HG03066 (cell line): ENCODE results near the gene SLC8B1.

Experiments used
- ATAC-seq: cut with Tn5 transposase; IDR thresholded peaks from one replicate; pipeline ENCODE4 v1.9.1; 2021; ENCODE audit warnings: low read depth; ENCODE audit not compliant: unreplicated experiment

Gene SLC8B1

GRCh38 chr12:113325916-113326315 is 9.0 kb downstream of the SLC8B1 start:
- ATAC-seq, result no peak

GRCh38 chr12:113322343-113322742 is 12.6 kb downstream of the SLC8B1 start:
- no peak for ATAC-seq

- no peak for ATAC-seq
These were observed 14.5 kb downstream of the SLC8B1 start for GRCh38 chr12:113320401-113320800.

- ATAC-seq, result no peak
These were observed 15.8 kb downstream of the SLC8B1 start for GRCh38 chr12:113318900-113319628.

- no peak for ATAC-seq
These were observed 16.8 kb downstream of the SLC8B1 start for GRCh38 chr12:113318046-113318656.

- ATAC-seq, result no peak
These were observed 17.8 kb downstream of the SLC8B1 start for GRCh38 chr12:113317122-113317521.

GRCh38 chr12:113316155-113316554 is 18.8 kb downstream of the SLC8B1 start:
- no peak for ATAC-seq

GRCh38 chr12:113315358-113315757 is 19.6 kb downstream of the SLC8B1 start:
- ATAC-seq, result no peak

- ATAC-seq, result no peak
These were observed 20.8 kb downstream of the SLC8B1 start for GRCh38 chr12:113314121-113314529.

- ATAC-seq, result no peak
These were observed 24.4 kb downstream of the SLC8B1 start for GRCh38 chr12:113310489-113310888.

GRCh38 chr12:113306382-113306781 is 28.5 kb downstream of the SLC8B1 start:
- no peak for ATAC-seq

GRCh38 chr12:113305281-113305856 is 29.5 kb downstream of the SLC8B1 start:
- ATAC-seq, result no peak

GRCh38 chr12:113302886-113303640 is 31.8 kb downstream of the SLC8B1 start:
- ATAC-seq, result no peak

- ATAC-seq, result no peak
These were observed 32.4 kb downstream of the SLC8B1 start for GRCh38 chr12:113302466-113302865.

- ATAC-seq, result no peak
These were observed 33.1 kb downstream of the SLC8B1 start for GRCh38 chr12:113301811-113302210.

- ATAC-seq, result no peak
These were observed 35.2 kb downstream of the SLC8B1 start for GRCh38 chr12:113299619-113300237.

GRCh38 chr12:113298861-113299545 is 35.9 kb downstream of the SLC8B1 start:
- ATAC-seq, result no peak

GRCh38 chr12:113298472-113298817 is 36.5 kb downstream of the SLC8B1 start:
- ATAC-seq, result no peak

GRCh38 chr12:113297621-113298471 is 37.1 kb downstream of the SLC8B1 start:
- ATAC-seq, result no peak
